Airway epithelial cell (primary cell): ENCODE measurements around the gene PPM1E. TPM values are rescaled to one million over a fixed set of nuclear protein-coding genes. Genes with fewer than 3 reads are reported as not detected.

ENCODE experiments used
- total RNA-seq: library from RNA; depleted of rRNA; stranded (reverse); fragments of >200 nt; gene quantifications from 2 replicates; pipeline ENCODE4 v1.2.3, GENCODE V29; 2015

Gene PPM1E
- under 0.01 TPM in 1 of 2 replicates, not detected in the other for total RNA-seq

GRCh38 chr17:58755577-58756245 is at the start of gene PPM1E:
Gene PPM1E, plus strand, starts transcription at chr17:58755854.

Other genes starting within 250 kb of the PPM1E start
- 30.1 and 32.9 TPM in 2 replicates for gene MTMR4, start 241.2 kb upstream of the PPM1E start, total RNA-seq
- not detected in 2 replicates for gene TEX14, start 63.8 kb upstream of the PPM1E start, total RNA-seq
- gene RAD51C, start 63.3 kb upstream of the PPM1E start, total RNA-seq, result 19.8 and 28.2 TPM in 2 replicates